Measurements from ENCODE around the gene SNED1. TPM values are rescaled to one million over a fixed set of nuclear protein-coding genes. Genes with fewer than 3 reads are reported as not detected.

The SNED1 gene
- total RNA-seq, 4 donors from 2014 or later: 18.0 to 52.2 (median 32.5) TPM

DNA sequence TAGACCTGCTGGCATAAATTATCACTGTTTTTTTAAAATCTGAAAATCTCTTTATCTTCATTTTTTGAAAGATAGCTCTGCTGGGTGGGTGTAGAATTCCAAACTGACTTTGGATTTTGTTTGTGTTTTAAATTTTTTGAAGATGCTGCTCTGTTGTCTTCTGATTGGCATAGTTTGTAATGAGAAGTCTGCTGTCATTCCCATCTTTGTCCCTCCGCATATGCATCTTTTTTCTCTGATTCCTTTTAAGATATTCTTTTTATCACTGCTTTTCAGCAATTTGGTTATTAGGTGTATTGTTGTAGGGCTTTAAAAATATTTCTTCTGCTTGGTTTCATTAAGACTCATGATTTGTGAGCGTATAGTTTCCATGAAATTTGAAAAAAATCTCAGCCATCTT lies 7.2 kb downstream of the SNED1 start:
- no peak for TF ChIP-seq CTCF (IDR thresholded peaks at IDR 0.05)
- DNase-seq (ENCODE audit: low spot score): no peak
- ATAC-seq (ENCODE audit: low FRiP score): no peak

- DNase-seq (ENCODE audit: low spot score): no peak
- TF ChIP-seq CTCF (IDR thresholded peaks at IDR 0.05): no peak
- no peak for ATAC-seq (ENCODE audit: low FRiP score)
Measured at GRCh38 chr2:241006412-241006811, 8.0 kb downstream of the SNED1 start.

GRCh38 chr2:241007111-241007510 lies 8.7 kb downstream of the SNED1 start:
- no peak for TF ChIP-seq CTCF (IDR thresholded peaks at IDR 0.05)
- DNase-seq (ENCODE audit: low spot score) (no peak), ATAC-seq (ENCODE audit: low FRiP score) (no peak)

GRCh38 chr2:241007880-241008710 lies 9.7 kb downstream of the SNED1 start:
- DNase-seq (ENCODE audit: low spot score): no peak
- TF ChIP-seq CTCF (IDR thresholded peaks at IDR 0.05): no peak
- no peak for ATAC-seq (ENCODE audit: low FRiP score)

DNA sequence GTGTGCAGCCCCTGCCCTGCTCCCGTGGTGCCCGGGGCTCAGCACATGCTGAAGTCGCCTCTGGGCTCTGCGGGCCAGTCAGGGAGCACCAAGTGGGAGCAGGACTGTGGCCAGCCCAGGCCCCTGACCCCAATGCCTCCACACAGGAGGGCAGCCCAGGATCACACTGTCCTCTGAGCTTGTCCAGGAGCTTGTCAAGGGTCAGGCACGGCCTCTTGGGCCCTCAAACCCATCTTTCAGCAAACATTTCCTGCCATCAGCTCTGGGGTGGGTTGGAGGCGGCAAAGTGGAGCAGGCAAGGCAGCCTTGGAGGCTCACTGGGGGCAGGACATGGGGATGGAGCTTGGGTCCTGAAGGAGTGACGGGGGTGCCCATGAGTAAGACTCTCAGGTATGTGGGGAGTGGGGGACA lies 10.3 kb downstream of the SNED1 start:
- DNase-seq (ENCODE audit: low spot score): no peak
- no peak for TF ChIP-seq CTCF (IDR thresholded peaks at IDR 0.05)
- ATAC-seq (ENCODE audit: low FRiP score): no peak

DNA sequence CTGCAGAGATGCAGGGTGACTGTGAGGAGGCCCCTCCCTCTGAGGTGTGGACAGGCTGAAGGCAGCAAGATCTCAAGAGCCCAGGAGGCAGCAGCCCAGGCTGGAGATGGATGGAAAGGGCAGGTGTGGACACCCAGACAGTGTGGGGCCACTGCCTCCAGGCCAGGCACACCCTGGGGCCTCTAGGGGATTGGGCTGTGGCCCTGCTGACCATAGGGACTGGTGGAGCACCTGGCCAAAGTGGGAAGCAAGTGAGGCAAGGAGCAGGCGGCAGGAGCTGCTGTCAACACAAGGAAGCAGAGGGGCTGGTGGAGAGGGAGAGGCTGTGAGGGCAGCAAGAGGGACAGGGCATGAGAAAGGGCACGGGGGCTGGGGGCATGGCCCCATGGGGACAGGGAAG lies 10.8 kb downstream of the SNED1 start:
- ATAC-seq (ENCODE audit: low FRiP score) (no peak), DNase-seq (ENCODE audit: low spot score) (no peak)
- no peak for TF ChIP-seq CTCF (IDR thresholded peaks at IDR 0.05)
